GM06990 (cell line): ENCODE measurements around the gene ASPRV1.

Source experiments
- DNase-seq: peaks from one replicate; pipeline ENCODE4 v3.0.0-alpha.2; 2011; ENCODE audit not compliant: insufficient read length; ENCODE audit errors: extremely low read depth
- H3K27me3 ChIP-seq: replicated peaks from 2 replicates; pipeline ENCODE4 v1.6.0; 2011; ENCODE audit warnings: low read length; ENCODE audit not compliant: control insufficient read depth, insufficient read depth
- H3K36me3 ChIP-seq: 2 replicates; pipeline ENCODE4 v1.5.1; 2011; ENCODE audit warnings: low read length; ENCODE audit not compliant: control insufficient read depth, insufficient read depth
- H3K4me3 ChIP-seq: replicated peaks from 2 replicates; pipeline ENCODE4 v1.5.1; 2011; ENCODE audit warnings: low read depth, mild to moderate bottlenecking, control low read depth, low read length
- TF ChIP-seq, protein P1 (sequence below): IDR thresholded peaks from 2 replicates; pipeline ENCODE4 v1.5.1; 2011; ENCODE audit warnings: low read length, control low read depth, mild to moderate bottlenecking, inconsistent platforms; ENCODE audit not compliant: insufficient read depth, poor library complexity, severe bottlenecking

Gene ASPRV1

DNA sequence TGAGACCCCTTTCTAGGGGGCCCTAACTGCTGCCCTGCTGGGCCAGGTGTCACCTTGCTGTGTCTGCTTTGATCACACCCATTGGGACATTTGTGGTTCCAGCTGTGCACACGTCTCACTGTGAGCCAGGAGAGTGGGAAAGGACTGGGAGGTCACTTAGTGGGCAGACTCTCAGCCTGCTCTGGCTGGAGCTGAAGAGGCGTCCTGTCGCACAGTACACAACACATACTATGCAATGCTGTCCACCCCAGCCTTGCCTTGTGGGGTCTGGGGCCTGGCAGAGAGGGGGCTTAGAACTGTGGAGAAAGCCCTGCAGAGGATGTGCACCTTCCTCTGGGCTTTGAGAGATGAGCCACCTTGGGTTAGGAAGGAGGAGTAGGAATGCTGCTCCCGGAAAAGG, 25.3 kb upstream of the ASPRV1 start:
- Histone ChIP-seq H3K36me3 (no peaks in the 10 kb centered on the region), H3K4me3 (no peak overlapping the region), H3K27me3 (no peaks in the 10 kb centered on the region)
- TF ChIP-seq, protein P1, sequence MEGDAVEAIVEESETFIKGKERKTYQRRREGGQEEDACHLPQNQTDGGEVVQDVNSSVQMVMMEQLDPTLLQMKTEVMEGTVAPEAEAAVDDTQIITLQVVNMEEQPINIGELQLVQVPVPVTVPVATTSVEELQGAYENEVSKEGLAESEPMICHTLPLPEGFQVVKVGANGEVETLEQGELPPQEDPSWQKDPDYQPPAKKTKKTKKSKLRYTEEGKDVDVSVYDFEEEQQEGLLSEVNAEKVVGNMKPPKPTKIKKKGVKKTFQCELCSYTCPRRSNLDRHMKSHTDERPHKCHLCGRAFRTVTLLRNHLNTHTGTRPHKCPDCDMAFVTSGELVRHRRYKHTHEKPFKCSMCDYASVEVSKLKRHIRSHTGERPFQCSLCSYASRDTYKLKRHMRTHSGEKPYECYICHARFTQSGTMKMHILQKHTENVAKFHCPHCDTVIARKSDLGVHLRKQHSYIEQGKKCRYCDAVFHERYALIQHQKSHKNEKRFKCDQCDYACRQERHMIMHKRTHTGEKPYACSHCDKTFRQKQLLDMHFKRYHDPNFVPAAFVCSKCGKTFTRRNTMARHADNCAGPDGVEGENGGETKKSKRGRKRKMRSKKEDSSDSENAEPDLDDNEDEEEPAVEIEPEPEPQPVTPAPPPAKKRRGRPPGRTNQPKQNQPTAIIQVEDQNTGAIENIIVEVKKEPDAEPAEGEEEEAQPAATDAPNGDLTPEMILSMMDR = no peak
- no peak for DNase-seq

GRCh38 chr2:69985688-69986087, 24.3 kb upstream of the ASPRV1 start:
- Histone ChIP-seq H3K4me3 (no peak overlapping the region), H3K36me3 (no peaks in the 10 kb centered on the region), H3K27me3 (no peaks in the 10 kb centered on the region)
- TF ChIP-seq, protein P1 = no peak
- no peak for DNase-seq

DNA sequence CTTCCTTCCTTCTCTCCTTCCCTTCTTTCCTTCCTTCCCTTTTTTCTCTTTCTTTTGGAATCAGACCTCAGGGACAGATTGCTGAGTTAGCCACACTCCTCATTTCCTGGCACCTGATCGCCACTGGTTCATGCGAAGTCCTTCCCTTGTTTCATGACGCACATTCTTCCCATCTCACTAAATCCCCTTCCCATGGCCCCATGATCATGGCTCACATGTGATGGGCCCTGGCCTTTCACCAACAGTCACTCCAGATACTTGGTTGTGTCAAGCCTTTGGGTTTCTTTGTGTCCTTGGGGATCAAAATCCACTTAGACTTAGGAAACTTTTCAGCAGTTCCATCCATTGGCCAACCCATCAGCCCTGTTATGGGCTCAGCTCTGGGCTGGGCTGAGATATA, 23.8 kb upstream of the ASPRV1 start:
- no peaks in the 10 kb centered on the region for H3K27me3 ChIP-seq
- no peak overlapping the region for H3K4me3 ChIP-seq
- no peak for DNase-seq
- TF ChIP-seq, protein P1 = no peak
- no peaks in the 10 kb centered on the region for H3K36me3 ChIP-seq

- TF ChIP-seq, protein P1 = no peak
Observed at GRCh38 chr2:69983392-69983966, 22.0 kb upstream of the ASPRV1 start.

DNA sequence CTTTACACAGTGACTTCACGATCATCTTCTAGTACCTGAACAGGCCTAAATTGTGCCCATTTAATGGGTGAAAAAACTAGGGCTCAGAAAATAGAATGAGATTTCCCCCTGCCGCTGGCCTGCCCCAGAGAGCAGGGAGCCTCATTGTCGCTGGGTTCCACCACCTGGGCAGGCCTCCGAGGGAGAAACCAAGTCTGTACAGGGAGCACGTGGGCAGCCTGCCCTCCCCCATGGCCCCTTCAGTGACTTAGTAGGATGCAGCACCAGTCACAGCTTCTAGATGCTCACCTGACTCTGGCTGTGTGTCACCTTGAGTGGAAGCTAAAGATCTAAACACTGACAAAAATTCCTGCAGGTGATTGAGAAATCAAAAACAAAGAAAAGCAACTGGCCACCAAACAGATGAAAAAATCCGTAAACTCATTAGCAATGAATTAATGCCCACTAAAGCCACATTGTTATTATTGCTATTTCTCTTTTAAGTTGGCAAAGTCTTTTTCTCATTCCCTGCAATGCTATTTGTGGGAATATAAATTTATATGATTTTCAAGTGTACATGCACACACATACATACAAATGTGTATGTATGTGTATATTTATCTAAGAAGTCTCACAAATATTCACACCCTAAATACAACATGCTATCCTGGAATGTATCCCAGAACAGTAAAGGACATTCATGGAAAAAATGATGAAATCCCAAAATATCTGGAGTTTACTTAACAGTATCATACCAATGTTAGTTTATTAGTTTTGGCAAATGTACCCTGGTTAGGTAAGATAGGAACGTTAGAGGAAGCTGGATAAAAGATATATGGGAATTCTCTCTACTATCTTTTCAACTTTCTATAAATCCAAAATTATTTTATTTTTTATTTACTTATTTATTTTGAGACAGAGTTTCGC, 18.7 kb upstream of the ASPRV1 start:
- no peak for DNase-seq
- TF ChIP-seq, protein P1 = no peak
- H3K36me3 ChIP-seq = no peaks in the 10 kb centered on the region
- H3K4me3 ChIP-seq = no peak overlapping the region
- no peaks in the 10 kb centered on the region for H3K27me3 ChIP-seq

More at GRCh38 chr2:69983392-69983966, 22.0 kb upstream of the ASPRV1 start:
- Histone ChIP-seq H3K4me3 (no peak overlapping the region), H3K36me3 (no peaks in the 10 kb centered on the region), H3K27me3 (no peaks in the 10 kb centered on the region)
- DNase-seq = no peak
